Cerebellar cortex (tissue), 1 donor: ENCODE data around the gene ELOVL6.

ENCODE experiments used
- DNase-seq: peaks from one replicate; pipeline ENCODE4 v3.0.0-alpha.2; 2015; ENCODE audit warnings: low spot score

Gene ELOVL6

DNA sequence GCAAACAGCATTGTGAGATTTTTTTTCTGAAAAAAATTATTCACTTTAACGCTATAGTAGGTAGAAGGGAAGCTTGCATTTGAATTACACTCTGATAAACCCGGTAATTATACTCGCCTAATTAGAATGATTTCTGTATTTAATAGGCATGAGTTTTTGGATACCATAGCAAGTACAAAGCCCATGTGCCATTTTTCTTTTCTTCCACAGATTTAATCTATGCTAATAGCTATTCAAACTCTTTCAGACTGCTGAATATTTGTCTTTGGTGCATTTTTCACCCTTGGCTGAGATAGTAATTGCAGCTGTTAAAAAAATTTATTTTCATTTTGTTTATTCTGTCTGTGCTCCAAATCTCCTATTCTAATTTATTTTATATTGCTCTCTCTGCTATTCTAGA is 172.7 kb downstream of the ELOVL6 start:
- DNase-seq, result no peak

GRCh38 chr4:110025056-110025455 is 173.4 kb downstream of the ELOVL6 start:
- DNase-seq, result no peak

- DNase-seq, result no peak
Observed at GRCh38 chr4:110022457-110022856, 176.0 kb downstream of the ELOVL6 start.

DNA sequence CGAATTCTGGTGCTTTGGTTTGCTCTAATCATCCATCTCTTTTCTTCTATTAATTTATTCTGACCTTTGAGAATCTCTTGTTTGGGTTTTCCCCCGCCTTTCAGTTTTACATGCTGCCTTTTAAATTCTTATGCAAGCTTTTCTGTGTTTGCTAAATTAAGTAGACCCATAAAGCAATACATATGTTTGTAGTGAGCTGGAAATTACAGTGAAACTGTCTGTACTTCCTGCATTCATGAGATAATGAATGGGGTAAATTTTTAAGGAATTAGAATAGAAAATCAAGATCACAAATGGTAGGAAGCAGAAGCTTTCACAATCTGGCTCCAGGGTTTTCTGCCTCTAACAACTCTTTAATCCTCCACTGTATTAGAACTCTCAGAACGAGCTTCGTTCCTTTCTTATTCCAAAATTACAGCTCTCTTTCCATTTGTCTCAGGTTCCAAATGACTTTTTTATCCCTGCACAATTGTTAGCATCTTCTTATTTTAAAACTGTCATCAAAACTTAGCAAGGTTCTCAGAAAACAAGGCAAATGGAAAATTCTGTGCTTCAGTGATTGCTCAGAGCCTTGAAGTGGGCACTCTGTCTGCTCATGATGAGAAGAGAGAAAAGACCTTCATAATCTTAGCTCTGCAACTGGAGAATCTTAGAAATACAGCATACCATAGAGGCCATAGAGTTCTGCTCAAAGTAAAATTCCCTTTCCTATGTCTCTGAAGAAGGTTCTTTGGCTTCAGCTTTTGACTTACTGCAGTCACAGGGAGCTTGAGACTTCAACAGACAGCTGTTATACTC is 177.6 kb downstream of the ELOVL6 start:
- no peak for DNase-seq

GRCh38 chr4:110020139-110020538 is 178.3 kb downstream of the ELOVL6 start:
- DNase-seq, result peak; percentile 19

GRCh38 chr4:110019153-110019552 is 179.3 kb downstream of the ELOVL6 start:
- no peak for DNase-seq

- DNase-seq, result no peak
Observed at GRCh38 chr4:110014233-110014632, 184.2 kb downstream of the ELOVL6 start.

DNA sequence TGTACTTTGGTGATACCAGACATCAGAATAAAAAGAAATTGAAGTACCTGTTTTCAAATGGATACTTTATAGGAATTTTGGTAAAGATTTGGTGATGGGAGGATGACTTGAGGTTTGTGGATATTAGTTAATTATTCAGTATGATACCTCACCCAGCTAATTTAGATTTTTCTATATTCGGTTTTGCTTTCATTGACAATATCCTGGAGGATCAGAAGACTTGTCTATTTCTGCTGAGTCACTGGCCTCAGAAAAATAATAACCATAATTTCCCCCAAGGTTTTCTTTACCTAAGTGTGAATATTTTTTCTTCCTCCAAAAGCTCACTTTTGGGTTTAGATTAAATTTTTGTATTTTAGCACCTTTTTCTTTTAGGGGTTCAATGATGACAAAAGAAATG is 185.5 kb downstream of the ELOVL6 start:
- no peak for DNase-seq

DNA sequence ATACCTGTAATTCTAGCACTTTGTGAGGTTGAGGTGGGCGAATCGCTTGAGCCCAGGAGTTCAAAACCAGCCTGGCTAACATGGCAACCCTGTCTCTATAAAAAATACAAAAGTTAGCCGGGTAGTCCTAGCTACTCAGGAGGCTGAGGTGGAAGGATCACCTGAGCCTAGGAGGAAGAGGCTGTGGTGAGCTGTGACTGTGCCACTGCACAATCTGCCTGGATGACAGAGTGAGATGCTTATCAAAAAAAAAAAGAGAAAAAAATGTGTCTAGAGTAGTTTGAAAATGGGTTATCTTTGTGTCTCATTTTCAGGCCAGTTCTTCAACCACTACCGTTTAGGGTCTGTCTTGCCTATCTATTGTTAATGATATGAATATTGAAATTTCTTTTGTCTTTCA is 187.6 kb downstream of the ELOVL6 start:
- no peak for DNase-seq

GRCh38 chr4:110009550-110009949 is 188.9 kb downstream of the ELOVL6 start:
- DNase-seq, result no peak

DNA sequence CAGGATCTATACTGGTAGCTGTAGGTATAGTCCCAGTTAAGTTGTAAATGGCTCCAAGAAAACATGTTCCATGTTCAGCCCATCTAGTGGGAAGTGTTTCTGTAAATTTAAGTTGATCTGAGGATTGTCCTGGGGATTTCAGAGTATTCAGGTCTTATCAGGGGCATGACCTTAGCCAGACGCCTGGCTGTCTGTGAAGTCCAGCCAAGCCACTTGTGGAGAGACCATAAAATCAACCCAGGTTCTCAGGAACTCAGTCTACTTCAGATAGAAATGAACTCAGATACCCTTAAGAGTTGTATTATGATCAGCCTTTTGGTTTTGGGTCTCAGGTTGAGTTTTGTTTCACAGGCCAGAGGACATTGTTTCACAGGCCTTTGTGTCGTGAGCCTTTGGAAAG is 189.9 kb downstream of the ELOVL6 start:
- no peak for DNase-seq

DNA sequence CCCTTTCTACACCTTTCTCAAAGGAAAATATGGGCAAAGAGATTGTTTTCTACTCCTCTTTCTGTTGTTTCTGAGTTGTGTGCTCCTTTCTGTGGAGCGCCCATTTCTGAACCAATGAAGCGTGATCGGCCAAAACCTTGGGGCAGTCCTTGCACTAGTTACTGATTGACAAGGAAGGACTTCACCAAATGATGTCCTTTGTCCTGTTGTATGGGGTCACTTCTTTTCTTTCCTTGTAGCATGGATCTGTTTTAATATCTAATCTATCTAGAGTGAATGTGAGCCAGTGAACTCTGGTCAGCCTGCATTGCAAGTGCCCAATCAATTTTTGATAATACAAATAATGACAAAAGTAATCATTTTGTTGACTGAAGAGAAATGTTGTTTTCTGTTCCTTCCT is 191.2 kb downstream of the ELOVL6 start:
- no peak for DNase-seq

GRCh38 chr4:110005461-110006056 is 192.9 kb downstream of the ELOVL6 start:
- DNase-seq, result peak; percentile 72

- no peak for DNase-seq
Observed at GRCh38 chr4:110004556-110004955, 193.9 kb downstream of the ELOVL6 start.

DNA sequence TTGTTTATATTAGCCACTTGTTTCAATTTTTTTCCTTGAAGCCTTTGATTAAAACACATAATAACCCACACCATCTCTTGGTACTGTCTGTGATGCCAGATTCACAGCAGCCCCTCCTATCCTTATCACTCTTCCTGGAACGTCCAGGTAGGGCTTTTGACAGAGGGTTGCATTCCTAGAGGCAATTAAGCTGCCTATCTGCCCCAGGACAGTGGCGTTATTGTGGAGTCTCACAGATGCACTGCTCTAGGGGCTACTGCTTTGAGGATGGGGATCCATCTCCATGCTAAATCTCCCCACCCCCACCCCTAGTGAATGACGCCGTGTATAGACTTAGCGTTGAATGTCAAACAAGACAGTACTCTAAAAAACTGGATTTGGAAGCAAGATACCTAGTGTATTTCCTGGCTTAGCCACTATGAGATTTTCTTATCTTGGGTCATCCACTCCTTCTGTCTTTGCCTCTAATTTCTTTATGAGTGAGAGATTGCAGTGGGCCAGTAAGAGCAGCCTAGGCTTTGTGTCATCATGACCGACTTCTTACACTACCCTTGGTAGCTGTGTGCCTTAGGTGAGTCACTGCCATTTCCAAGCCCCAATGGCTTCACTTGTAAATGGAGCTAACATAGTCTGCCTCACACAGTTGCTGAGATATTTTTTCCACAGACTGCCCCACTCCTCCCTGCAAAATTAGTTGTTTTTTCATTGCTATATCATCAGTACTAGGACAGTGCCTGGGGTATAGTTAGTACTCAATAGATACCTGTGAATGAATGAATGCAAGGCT is 194.8 kb downstream of the ELOVL6 start:
- no peak for DNase-seq

GRCh38 chr4:110002326-110002725 is 196.1 kb downstream of the ELOVL6 start:
- no peak for DNase-seq

DNA sequence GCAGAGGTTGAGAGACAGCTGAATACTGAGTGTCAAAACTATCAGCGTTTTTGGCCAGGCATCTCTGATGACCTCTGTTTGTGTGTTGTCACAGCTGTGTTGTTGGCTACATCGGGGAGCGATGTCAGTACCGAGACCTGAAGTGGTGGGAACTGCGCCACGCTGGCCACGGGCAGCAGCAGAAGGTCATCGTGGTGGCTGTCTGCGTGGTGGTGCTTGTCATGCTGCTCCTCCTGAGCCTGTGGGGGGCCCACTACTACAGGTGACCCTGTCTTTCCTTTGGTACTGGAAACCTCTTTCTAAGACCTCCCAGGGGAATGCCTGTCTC is 198.9 kb downstream of the ELOVL6 start:
- no peak for DNase-seq

GRCh38 chr4:109998867-109999584 is 199.4 kb downstream of the ELOVL6 start:
- DNase-seq, result peak; percentile 67

DNA sequence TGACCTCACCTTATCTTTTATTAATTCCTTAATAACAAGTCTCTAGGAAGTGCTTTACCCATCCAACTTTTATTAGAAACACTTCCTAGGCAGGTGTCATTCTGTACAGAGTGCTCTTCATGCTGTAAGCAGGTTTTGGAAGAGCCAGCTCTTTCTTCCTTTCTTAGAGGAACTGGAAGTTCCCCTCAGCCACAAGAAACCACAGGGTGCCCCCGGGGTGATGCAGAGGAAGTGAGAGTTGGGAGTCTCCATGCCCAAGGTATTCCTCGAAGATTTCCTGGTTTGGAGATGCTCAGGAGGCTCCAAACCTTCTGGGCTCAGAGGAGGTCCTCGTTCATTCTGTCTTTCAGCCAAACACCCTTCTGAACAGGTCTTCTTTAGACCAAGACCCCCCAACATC is 201.9 kb downstream of the ELOVL6 start:
- DNase-seq, result no peak
